Spinal cord (tissue), 10 donors: ENCODE results near the gene RNASE12. TPM values are rescaled to one million over a fixed set of nuclear protein-coding genes. Genes with fewer than 3 reads are reported as not detected.
"Not testable (repeated sequence)": the region's sequence is repeated elsewhere in the genome, so short reads cannot be mapped to it uniquely, and the experiment has no call there.

Experiments used
- DNase-seq, 6 donors: peaks; one replicate each; pipeline versions ENCODE4 v3.0.0 to v3.0.0-alpha.2; 2013 to 2015; ENCODE audit warnings: low spot score in 6 of 6, low read depth in 4 of 6
- H3K27ac ChIP-seq: one replicate; pipeline ENCODE4 v1.5.1; 2013; ENCODE audit warnings: low read depth, low read length, control low read depth
- H3K27me3 ChIP-seq: one replicate; pipeline ENCODE4 v1.6.1; 2013; ENCODE audit warnings: low read length; ENCODE audit not compliant: control insufficient read depth, insufficient read depth
- H3K36me3 ChIP-seq: one replicate; pipeline ENCODE4 v1.6.1; 2013; ENCODE audit warnings: low read length; ENCODE audit not compliant: control insufficient read depth, insufficient read depth
- H3K4me1 ChIP-seq: one replicate; pipeline ENCODE4 v1.6.1; 2013; ENCODE audit warnings: low read length; ENCODE audit not compliant: control insufficient read depth, insufficient read depth
- H3K4me3 ChIP-seq: one replicate; pipeline ENCODE4 v1.5.1; 2013; ENCODE audit warnings: low read depth, low read length, control low read depth
- H3K9me3 ChIP-seq: one replicate; pipeline ENCODE4 v1.6.1; 2013; ENCODE audit warnings: low read length; ENCODE audit not compliant: control insufficient read depth, insufficient read depth
- WGBS: methylation state at CpG from one replicate; pipeline ENCODE4 v1.1.5; 2013; ENCODE audit warnings: missing lambda C conversion rate; ENCODE audit not compliant: insufficient coverage; 5-methylcytosine and 5-hydroxymethylcytosine counted together
- polyA plus RNA-seq, 2 donors: library from polyadenylated mRNA; unstranded; fragments of 120-200 nt; gene quantifications; one replicate each; pipeline ENCODE4 v1.2.1, GENCODE V29; 2013; ENCODE audit not compliant: insufficient read length in 2 of 2
- total RNA-seq, 2 donors: library from RNA; depleted of rRNA in 1 of 2; stranded (reverse); fragments of 120-200 nt in 1 of 2; fragments of >200 nt in 1 of 2; gene quantifications; one replicate each; pipeline versions ENCODE4 v1.2.3 to v1.2.4, GENCODE V29; 2013 to 2014
- donor health status: healthy.

The RNASE12 gene
- total and polyA plus RNA-seq, 4 donors = not detected

- H3K27ac ChIP-seq, H3K4me1 ChIP-seq, H3K27me3 ChIP-seq, DNase-seq, H3K4me3 ChIP-seq, H3K36me3 ChIP-seq, H3K9me3 ChIP-seq: not testable (repeated sequence)
- 70% methylated on average over 1 of the region's 1 CpG for WGBS
Measured at GRCh38 chr14:20567199-20567598, 24.0 kb downstream of the RNASE12 start.

GRCh38 chr14:20564501-20564997 lies 26.6 kb downstream of the RNASE12 start:
- DNase-seq = no peak
- 77% methylated on average over 2 of the region's 2 CpGs for WGBS
- H3K9me3 ChIP-seq = peaks cover 1% of the 10 kb centered on the region
- H3K36me3 ChIP-seq = no peaks in the 10 kb centered on the region
- no peaks in the 10 kb centered on the region for H3K4me1 ChIP-seq
- H3K4me3 ChIP-seq = no peak overlapping the region
- no peak overlapping the region for H3K27ac ChIP-seq
- H3K27me3 ChIP-seq = no peaks in the 10 kb centered on the region

GRCh38 chr14:20563971-20564370 lies 27.2 kb downstream of the RNASE12 start:
- no peak for DNase-seq
- Histone ChIP-seq H3K4me1 (no peaks in the 10 kb centered on the region), H3K27ac (no peak overlapping the region), H3K36me3 (no peaks in the 10 kb centered on the region), H3K9me3 (peaks cover 1% of the 10 kb centered on the region), H3K4me3 (no peak overlapping the region), H3K27me3 (no peaks in the 10 kb centered on the region)
- WGBS = no CpG with 5 or more reads among the region's 1 CpG

- no CpG with 5 or more reads among the region's 3 CpGs for WGBS
Measured at GRCh38 chr14:20560961-20561360, 30.2 kb downstream of the RNASE12 start, which contains the start of gene RNASE9. TSS of gene RNASE9 (minus strand) at chr14:20561047.

GRCh38 chr14:20559461-20559904 lies 31.7 kb downstream of the RNASE12 start:
- no peaks in the 10 kb centered on the region for H3K36me3 ChIP-seq
- H3K27me3 ChIP-seq = no peaks in the 10 kb centered on the region
- no peaks in the 10 kb centered on the region for H3K4me1 ChIP-seq
- no peak overlapping the region for H3K27ac ChIP-seq
- 20% methylated on average over 1 of the region's 2 CpGs for WGBS
- H3K4me3 ChIP-seq = no peak overlapping the region
- no peak for DNase-seq
- no peaks in the 10 kb centered on the region for H3K9me3 ChIP-seq

More at GRCh38 chr14:20560961-20561360, 30.2 kb downstream of the RNASE12 start, which contains the start of gene RNASE9:
- DNase-seq = no peak
- no peaks in the 10 kb centered on the region for H3K9me3 ChIP-seq
- no peak within 1 kb of the TSS for H3K27ac ChIP-seq
- no peaks in the 10 kb centered on the region for H3K27me3 ChIP-seq
- no peak within 1 kb of the TSS for H3K4me3 ChIP-seq
- H3K36me3 ChIP-seq = no peaks in the 10 kb centered on the region
- no peaks in the 10 kb centered on the region for H3K4me1 ChIP-seq

GRCh38 chr14:20557212-20557542 lies 34.0 kb downstream of the RNASE12 start:
- Histone ChIP-seq H3K9me3 (no peaks in the 10 kb centered on the region), H3K4me1 (no peaks in the 10 kb centered on the region), H3K4me3 (no peak overlapping the region), H3K36me3 (no peaks in the 10 kb centered on the region), H3K27me3 (no peaks in the 10 kb centered on the region), H3K27ac (no peak overlapping the region)
- WGBS = no CpG with 5 or more reads among the region's 2 CpGs
- DNase-seq = no peak

- H3K4me1 ChIP-seq = no peaks in the 10 kb centered on the region
- WGBS = 100% methylated on average over 1 of the region's 11 CpGs
- DNase-seq = no peak
Measured at GRCh38 chr14:20556500-20557211, 34.5 kb downstream of the RNASE12 start.

GRCh38 chr14:20555845-20556244 lies 35.3 kb downstream of the RNASE12 start:
- DNase-seq = no peak
- Histone ChIP-seq H3K4me1 (no peaks in the 10 kb centered on the region), H3K9me3 (no peaks in the 10 kb centered on the region), H3K27me3 (no peaks in the 10 kb centered on the region), H3K4me3 (no peak overlapping the region), H3K27ac (no peak overlapping the region), H3K36me3 (no peaks in the 10 kb centered on the region)
- 83% methylated on average over 2 of the region's 3 CpGs for WGBS

More at GRCh38 chr14:20556500-20557211, 34.5 kb downstream of the RNASE12 start:
- Histone ChIP-seq H3K27me3 (no peaks in the 10 kb centered on the region), H3K9me3 (no peaks in the 10 kb centered on the region), H3K27ac (no peak overlapping the region), H3K4me3 (no peak overlapping the region), H3K36me3 (no peaks in the 10 kb centered on the region)

GRCh38 chr14:20553024-20553423 lies 38.2 kb downstream of the RNASE12 start:
- Histone ChIP-seq H3K4me1 (no peaks in the 10 kb centered on the region), H3K4me3 (no peak overlapping the region), H3K36me3 (no peaks in the 10 kb centered on the region), H3K9me3 (no peaks in the 10 kb centered on the region), H3K27me3 (no peaks in the 10 kb centered on the region), H3K27ac (no peak overlapping the region)
- no peak for DNase-seq

- no peaks in the 10 kb centered on the region for H3K9me3 ChIP-seq
- no peaks in the 10 kb centered on the region for H3K36me3 ChIP-seq
- 96% methylated on average over 3 of the region's 3 CpGs for WGBS
- no peak for DNase-seq
- H3K27me3 ChIP-seq = no peaks in the 10 kb centered on the region
- no peaks in the 10 kb centered on the region for H3K4me1 ChIP-seq
- no peak overlapping the region for H3K4me3 ChIP-seq
- no peak overlapping the region for H3K27ac ChIP-seq
Measured at GRCh38 chr14:20551606-20552005, 39.6 kb downstream of the RNASE12 start.
